ENCODE measurements around the gene KCTD11.
"Not testable (repeated sequence)": the region's sequence is repeated elsewhere in the genome, so short reads cannot be mapped to it uniquely, and the experiment has no call there.

KCTD11 gene

DNA sequence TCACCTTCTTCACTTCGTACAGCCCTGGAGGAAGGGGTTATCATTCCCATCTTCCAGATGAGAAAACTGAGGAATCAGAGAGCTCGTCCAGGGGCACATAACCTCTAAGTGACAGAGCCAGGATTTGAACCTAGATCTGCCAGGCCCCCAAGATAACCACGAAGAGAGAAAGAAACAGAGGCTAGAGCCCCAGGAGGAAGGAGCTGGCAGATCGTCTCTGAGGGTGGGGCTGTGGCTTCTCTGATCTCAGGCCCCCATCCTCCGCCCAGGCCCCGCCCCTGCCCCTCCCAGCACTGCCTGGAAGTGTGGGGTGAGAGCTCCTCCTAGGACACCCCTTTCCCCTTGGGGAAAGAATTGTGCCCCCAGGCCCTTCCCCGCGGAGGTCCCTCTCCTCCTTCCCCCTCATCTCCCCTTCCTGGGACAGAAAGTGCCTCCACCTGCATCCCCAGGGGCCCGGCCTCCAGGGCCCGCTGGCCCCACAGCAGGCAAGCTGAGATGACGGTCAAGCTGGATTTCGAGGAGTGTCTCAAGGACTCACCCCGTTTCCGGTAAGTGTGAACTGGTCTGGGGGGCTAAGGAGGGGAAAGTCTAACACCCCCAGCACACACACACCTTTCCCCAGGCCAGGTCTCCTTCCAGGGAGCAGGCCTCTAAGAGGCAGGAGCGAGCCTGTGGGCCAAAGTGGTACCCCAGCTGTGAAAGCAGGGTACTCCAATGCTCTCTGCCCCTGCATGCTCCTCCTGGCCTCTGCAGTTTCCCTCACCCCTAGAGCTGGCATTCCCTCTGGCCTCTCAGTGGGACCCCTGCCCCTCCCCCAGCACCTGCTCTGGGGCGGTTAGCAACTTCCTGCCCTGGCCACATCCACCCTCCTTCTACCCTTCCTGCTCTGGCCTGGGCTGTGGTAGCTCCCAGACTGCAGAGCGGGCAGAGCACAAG is 15.5 kb upstream of the KCTD11 start, which contains the start of gene ACAP1:
Gene ACAP1, plus strand, starts transcription at position 290 of the 936 bp plus-strand sequence. Its CDS starts 206 bp downstream, at position 496.
- no peak for DNase-seq (ENCODE audit: low read depth)
- TF ChIP-seq, protein P1, sequence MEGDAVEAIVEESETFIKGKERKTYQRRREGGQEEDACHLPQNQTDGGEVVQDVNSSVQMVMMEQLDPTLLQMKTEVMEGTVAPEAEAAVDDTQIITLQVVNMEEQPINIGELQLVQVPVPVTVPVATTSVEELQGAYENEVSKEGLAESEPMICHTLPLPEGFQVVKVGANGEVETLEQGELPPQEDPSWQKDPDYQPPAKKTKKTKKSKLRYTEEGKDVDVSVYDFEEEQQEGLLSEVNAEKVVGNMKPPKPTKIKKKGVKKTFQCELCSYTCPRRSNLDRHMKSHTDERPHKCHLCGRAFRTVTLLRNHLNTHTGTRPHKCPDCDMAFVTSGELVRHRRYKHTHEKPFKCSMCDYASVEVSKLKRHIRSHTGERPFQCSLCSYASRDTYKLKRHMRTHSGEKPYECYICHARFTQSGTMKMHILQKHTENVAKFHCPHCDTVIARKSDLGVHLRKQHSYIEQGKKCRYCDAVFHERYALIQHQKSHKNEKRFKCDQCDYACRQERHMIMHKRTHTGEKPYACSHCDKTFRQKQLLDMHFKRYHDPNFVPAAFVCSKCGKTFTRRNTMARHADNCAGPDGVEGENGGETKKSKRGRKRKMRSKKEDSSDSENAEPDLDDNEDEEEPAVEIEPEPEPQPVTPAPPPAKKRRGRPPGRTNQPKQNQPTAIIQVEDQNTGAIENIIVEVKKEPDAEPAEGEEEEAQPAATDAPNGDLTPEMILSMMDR (conservative IDR thresholded peaks at IDR 0.05; ENCODE audit: low read length) = no peak
- H3K4me3 ChIP-seq (ENCODE audit: low read length) = no peak within 1 kb of the TSS

GRCh38 chr17:7337600-7337999 is 14.4 kb upstream of the KCTD11 start:
- not testable (repeated sequence) for DNase-seq (ENCODE audit: low read depth); H3K4me3 ChIP-seq (ENCODE audit: low read length)

DNA sequence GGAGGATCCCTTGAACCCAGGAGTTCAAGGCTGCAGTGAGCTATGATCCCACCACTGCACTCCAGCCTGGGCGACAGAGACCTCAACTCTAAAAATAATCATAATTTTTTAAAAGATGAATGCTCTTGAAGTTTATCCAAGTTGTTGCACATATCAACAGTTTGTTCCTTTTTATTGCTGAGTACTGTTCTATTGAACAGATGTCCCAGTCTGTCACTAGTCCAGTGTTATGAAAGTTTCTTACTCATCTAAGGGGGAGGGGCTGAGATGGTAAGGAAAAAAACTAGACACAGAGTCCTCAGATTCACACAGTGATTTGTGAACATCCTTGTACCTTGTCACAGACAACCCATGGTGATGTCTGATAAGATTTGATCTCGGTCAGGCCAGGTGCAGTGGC is 11.8 kb upstream of the KCTD11 start:
- peak; percentile 50 for DNase-seq (ENCODE audit: low read depth)
- TF ChIP-seq, protein P1 (conservative IDR thresholded peaks at IDR 0.05; ENCODE audit: low read length) = no peak
- H3K4me3 ChIP-seq (ENCODE audit: low read length) = no peak overlapping the region

DNA sequence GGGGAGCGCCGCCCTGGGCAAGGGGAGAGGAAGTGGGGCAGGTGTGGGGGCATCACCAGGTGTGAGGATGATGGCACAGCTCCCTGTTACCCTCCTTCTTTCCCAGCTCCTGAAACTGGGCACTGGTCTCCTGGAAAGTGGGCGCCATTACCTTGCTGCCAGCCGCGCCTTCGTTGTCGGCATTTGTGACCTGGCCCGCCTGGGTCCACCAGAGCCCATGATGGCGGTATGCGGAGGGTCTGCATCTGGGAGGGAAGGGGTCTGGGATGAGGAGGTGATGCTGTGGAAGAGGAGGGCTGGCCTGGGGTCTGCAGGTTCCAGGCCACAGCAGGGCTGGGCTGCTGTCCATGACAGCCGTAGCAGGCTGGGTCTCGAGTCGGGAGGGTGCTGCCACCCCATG is 10.1 kb upstream of the KCTD11 start:
- no peak for DNase-seq (ENCODE audit: low read depth)
- H3K4me3 ChIP-seq (ENCODE audit: low read length) = no peak overlapping the region
- TF ChIP-seq, protein P1 (conservative IDR thresholded peaks at IDR 0.05; ENCODE audit: low read length) = no peak

DNA sequence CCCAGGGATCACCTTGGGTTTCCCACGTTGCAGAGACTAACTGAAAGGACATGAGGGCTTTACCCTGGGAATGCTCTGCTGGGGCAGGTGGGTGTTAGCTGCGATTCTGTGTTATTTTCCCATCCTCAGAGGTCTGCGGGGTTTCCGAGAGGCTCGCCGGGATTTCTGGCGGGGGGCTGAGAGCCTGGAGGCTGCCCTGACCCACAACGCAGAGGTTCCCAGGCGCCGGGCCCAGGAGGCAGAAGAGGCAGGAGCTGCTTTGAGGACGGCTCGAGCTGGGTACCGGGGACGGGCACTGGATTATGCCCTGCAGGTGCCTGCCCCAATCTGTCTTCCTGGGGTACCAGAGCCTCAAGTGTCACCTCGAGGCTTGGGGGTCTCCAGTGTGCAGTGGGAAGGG is 8.7 kb upstream of the KCTD11 start:
- no peak overlapping the region for H3K4me3 ChIP-seq (ENCODE audit: low read length)
- TF ChIP-seq, protein P1 (conservative IDR thresholded peaks at IDR 0.05; ENCODE audit: low read length) = no peak
- DNase-seq (ENCODE audit: low read depth) = no peak

DNA sequence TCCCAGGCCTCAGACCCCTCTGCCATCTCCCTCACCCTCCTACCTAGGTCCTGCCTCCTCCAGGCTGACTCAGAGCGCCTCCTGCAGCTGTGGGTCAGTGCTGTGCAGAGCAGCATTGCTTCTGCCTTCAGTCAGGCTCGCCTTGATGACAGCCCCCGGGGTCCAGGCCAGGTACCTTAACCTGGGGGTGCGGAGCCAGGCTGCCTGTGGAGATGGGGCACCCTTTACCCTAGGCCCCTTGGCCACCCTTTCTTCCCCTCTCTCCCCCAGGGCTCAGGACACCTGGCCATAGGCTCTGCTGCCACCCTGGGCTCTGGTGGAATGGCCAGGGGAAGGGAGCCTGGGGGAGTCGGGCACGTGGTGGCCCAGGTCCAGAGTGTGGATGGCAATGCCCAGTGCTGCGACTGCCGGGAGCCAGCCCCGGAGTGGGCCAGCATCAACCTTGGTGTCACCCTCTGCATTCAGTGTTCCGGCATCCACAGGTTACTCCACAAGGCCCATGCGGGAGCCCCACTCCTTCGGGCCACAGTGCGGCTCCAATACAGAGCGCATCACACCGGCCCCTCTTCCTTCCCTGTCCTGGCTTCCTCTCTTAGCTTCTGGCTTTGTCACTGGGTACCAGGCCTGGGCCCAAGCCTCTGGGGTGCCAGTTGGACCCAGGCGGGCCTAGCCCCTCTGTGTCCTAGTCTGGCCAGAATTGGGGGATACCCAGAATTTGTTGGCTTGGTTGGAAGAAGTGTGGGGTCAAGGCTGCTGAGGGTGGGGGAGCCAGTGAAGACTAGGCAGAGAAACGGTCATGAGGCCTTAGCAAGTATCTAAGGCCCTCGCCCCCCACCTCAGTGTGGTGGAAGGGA is 5.0 kb upstream of the KCTD11 start:
- TF ChIP-seq, protein P1 (conservative IDR thresholded peaks at IDR 0.05; ENCODE audit: low read length) = no peak
- H3K4me3 ChIP-seq (ENCODE audit: low read length) = no peak overlapping the region
- DNase-seq (ENCODE audit: low read depth) = no peak

GRCh38 chr17:7347630-7348477 is 4.1 kb upstream of the KCTD11 start:
- TF ChIP-seq, protein P1 (conservative IDR thresholded peaks at IDR 0.05; ENCODE audit: low read length) = no peak
- peak; percentile 31 for DNase-seq (ENCODE audit: low read depth)
- no peak overlapping the region for H3K4me3 ChIP-seq (ENCODE audit: low read length)
